Nephron (organoid): ENCODE measurements around the gene QSOX2.
A peak's percentile ranks its signal among the peaks of the same experiment; 100 is the strongest.

ENCODE experiments used
- H3K27ac Mint-ChIP-seq, 3 experiments: 2 replicates each; pipeline ENCODE4 v1.8.0; 2020; ENCODE audit warnings: mixed read lengths in 3 of 3, mild to moderate bottlenecking in 2 of 3, moderate library complexity in 1 of 3
- H3K27me3 Mint-ChIP-seq: 2 replicates; pipeline ENCODE4 v1.8.0; 2021; ENCODE audit warnings: low read depth, mild to moderate bottlenecking, moderate library complexity, mixed read lengths
- H3K36me3 Mint-ChIP-seq: 2 replicates; pipeline ENCODE4 v1.8.0; 2020; ENCODE audit warnings: low read depth, mixed read lengths
- H3K4me1 Mint-ChIP-seq: 2 replicates; pipeline ENCODE4 v1.8.0; 2020; ENCODE audit warnings: mixed read lengths
- H3K4me3 Mint-ChIP-seq, 3 experiments: 2 replicates each; pipeline ENCODE4 v1.8.0; 2020; ENCODE audit warnings: mild to moderate bottlenecking in 3 of 3, mixed read lengths in 3 of 3, moderate library complexity in 2 of 3
- H3K9me3 Mint-ChIP-seq: 2 replicates; pipeline ENCODE4 v1.8.0; 2020; ENCODE audit warnings: mixed read lengths
- CTCF ChIP-seq, 3 experiments: fragments of 200-600 bp; sonication (generic); IDR thresholded peaks; one replicate each; pipeline ENCODE4 v1.5.0; 2021; ENCODE audit warnings: antibody characterized with exemption in 3 of 3; ENCODE audit not compliant: unreplicated experiment in 3 of 3

Gene QSOX2

GRCh38 chr9:136193127-136193890 lies 52.3 kb downstream of the QSOX2 start:
- H3K4me3 Mint-ChIP-seq: no peak overlapping the region
- peaks cover 4% of the 10 kb centered on the region for H3K4me1 Mint-ChIP-seq
- no peak for TF ChIP-seq CTCF (IDR thresholded peaks at IDR 0.05; ENCODE audit: unreplicated experiment in 3 of 3)
- peaks cover 85% of the 10 kb centered on the region for H3K27me3 Mint-ChIP-seq
- no peak overlapping the region for H3K27ac Mint-ChIP-seq
- H3K36me3 Mint-ChIP-seq: no peaks in the 10 kb centered on the region
- H3K9me3 Mint-ChIP-seq: no peaks in the 10 kb centered on the region

- Mint-ChIP-seq H3K27ac (no peak overlapping the region), H3K4me3 (no peak overlapping the region), H3K4me1 (peaks cover 4% of the 10 kb centered on the region), H3K27me3 (peaks cover 85% of the 10 kb centered on the region), H3K36me3 (no peaks in the 10 kb centered on the region), H3K9me3 (no peaks in the 10 kb centered on the region)
- TF ChIP-seq CTCF (IDR thresholded peaks at IDR 0.05; ENCODE audit: unreplicated experiment in 3 of 3): no peak
These were observed 53.1 kb downstream of the QSOX2 start for GRCh38 chr9:136192289-136193126.

- Mint-ChIP-seq H3K4me3 (no peak overlapping the region), H3K9me3 (no peaks in the 10 kb centered on the region), H3K27ac (no peak overlapping the region), H3K36me3 (no peaks in the 10 kb centered on the region), H3K4me1 (peaks cover 4% of the 10 kb centered on the region), H3K27me3 (peaks cover 85% of the 10 kb centered on the region)
- no peak for TF ChIP-seq CTCF (IDR thresholded peaks at IDR 0.05; ENCODE audit: unreplicated experiment in 3 of 3)
These were observed 53.7 kb downstream of the QSOX2 start for GRCh38 chr9:136191960-136192286.

GRCh38 chr9:136191099-136191959 lies 54.3 kb downstream of the QSOX2 start:
- peaks cover 83% of the 10 kb centered on the region for H3K27me3 Mint-ChIP-seq
- TF ChIP-seq CTCF (IDR thresholded peaks at IDR 0.05; ENCODE audit: unreplicated experiment in 3 of 3): no peak
- H3K4me3 Mint-ChIP-seq: peak overlapping the region in 1 of 3 experiments; percentile 16
- no peaks in the 10 kb centered on the region for H3K4me1 Mint-ChIP-seq
- H3K27ac Mint-ChIP-seq: no peak overlapping the region
- no peaks in the 10 kb centered on the region for H3K9me3 Mint-ChIP-seq
- no peaks in the 10 kb centered on the region for H3K36me3 Mint-ChIP-seq

GRCh38 chr9:136190656-136191055 lies 55.0 kb downstream of the QSOX2 start:
- H3K27me3 Mint-ChIP-seq: peaks cover 79% of the 10 kb centered on the region
- H3K9me3 Mint-ChIP-seq: no peaks in the 10 kb centered on the region
- TF ChIP-seq CTCF (IDR thresholded peaks at IDR 0.05; ENCODE audit: unreplicated experiment in 3 of 3): no peak
- no peaks in the 10 kb centered on the region for H3K4me1 Mint-ChIP-seq
- H3K27ac Mint-ChIP-seq: no peak overlapping the region
- H3K36me3 Mint-ChIP-seq: no peaks in the 10 kb centered on the region
- no peak overlapping the region for H3K4me3 Mint-ChIP-seq
